SK-N-MC (cell line): Measurements from ENCODE around the gene DLGAP1.

Experiments
- EZH2 ChIP-seq: fragments of 200-600 bp; sonication (generic); IDR thresholded peaks from one replicate; pipeline ENCODE4 v1.6.1; 2017; ENCODE audit warnings: antibody characterized with exemption
- POLR2AphosphoS5 ChIP-seq: IDR thresholded peaks from 2 replicates; pipeline ENCODE4 v1.6.1; 2012; ENCODE audit warnings: mild to moderate bottlenecking, low read depth, low read length, borderline replicate concordance

- no peak for TF ChIP-seq EZH2
- no peak for TF ChIP-seq POLR2AphosphoS5
These were observed 161.8 kb downstream of the DLGAP1 start for GRCh38 chr18:4293337-4293736.
